BE2C (cell line): ENCODE results near the gene ARSB.
"Not testable (repeated sequence)": the region's sequence is repeated elsewhere in the genome, so short reads cannot be mapped to it uniquely, and the experiment has no call there.

Experiments used
- DNase-seq: peaks from one replicate; pipeline ENCODE4 v3.0.0-alpha.2; 2020
- H3K27me3 ChIP-seq: fragments of 250-450 bp; sonication (Bioruptor Pico); 2 replicates; pipeline ENCODE4 v1.5.1; 2020; ENCODE audit warnings: mild to moderate bottlenecking
- H3K36me3 ChIP-seq: fragments of 250-450 bp; sonication (Bioruptor Pico); 2 replicates; pipeline ENCODE4 v1.5.1; 2020; ENCODE audit warnings: mild to moderate bottlenecking
- H3K4me1 ChIP-seq: fragments of 250-450 bp; sonication (Bioruptor Pico); 2 replicates; pipeline ENCODE4 v1.5.1; 2020
- H3K4me3 ChIP-seq: 2 replicates; pipeline ENCODE4 v1.5.1; 2011; ENCODE audit warnings: low read depth, low read length
- H3K9me3 ChIP-seq: fragments of 250-450 bp; sonication (Bioruptor Pico); 2 replicates; pipeline ENCODE4 v1.5.1; 2020
- TF ChIP-seq, protein P1 (sequence below): IDR thresholded peaks from 2 replicates; pipeline ENCODE4 v1.5.1; 2012; ENCODE audit warnings: mild to moderate bottlenecking, low read depth, low read length

Gene ARSB

DNA sequence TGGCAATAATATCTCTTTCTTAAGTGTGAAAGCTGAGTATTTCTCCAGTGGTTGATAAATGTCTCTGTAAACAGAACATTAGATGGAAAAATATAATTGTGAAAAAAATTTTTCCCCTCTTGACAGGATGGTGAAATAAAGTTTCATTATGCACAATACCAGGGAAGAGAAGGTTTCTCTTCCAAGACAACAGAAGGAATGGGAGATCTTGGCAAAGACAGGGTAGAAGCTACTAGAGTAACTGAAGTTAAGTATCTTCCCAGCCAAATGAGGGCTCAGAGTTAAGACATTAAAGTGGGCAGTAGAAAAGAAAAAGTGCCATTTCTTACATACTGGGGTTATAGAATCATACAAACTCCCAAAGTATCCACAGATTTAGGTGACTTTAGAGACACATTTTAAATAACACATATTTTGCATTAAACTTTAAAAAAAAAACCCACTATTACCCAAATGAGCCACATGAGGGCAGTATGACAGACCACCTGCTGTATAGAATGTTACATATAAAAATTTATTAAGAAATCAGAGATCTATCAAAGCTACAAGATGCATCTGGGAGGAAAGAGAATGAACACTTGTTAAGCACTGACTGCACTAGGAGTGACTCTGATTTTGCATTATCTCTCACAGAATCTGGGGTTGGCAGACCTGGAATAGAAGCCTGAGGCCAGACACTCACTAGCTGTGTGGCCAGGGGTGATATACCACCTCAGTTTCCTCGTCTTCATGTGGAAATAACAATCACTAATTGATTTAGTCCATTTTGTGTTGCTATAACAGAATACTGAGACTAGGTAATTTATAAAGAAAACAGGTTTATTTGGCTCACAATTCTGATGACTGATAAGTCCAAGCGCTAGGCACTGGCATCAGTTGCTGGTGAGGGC, 98.5 kb downstream of the ARSB start:
- TF ChIP-seq, protein P1, sequence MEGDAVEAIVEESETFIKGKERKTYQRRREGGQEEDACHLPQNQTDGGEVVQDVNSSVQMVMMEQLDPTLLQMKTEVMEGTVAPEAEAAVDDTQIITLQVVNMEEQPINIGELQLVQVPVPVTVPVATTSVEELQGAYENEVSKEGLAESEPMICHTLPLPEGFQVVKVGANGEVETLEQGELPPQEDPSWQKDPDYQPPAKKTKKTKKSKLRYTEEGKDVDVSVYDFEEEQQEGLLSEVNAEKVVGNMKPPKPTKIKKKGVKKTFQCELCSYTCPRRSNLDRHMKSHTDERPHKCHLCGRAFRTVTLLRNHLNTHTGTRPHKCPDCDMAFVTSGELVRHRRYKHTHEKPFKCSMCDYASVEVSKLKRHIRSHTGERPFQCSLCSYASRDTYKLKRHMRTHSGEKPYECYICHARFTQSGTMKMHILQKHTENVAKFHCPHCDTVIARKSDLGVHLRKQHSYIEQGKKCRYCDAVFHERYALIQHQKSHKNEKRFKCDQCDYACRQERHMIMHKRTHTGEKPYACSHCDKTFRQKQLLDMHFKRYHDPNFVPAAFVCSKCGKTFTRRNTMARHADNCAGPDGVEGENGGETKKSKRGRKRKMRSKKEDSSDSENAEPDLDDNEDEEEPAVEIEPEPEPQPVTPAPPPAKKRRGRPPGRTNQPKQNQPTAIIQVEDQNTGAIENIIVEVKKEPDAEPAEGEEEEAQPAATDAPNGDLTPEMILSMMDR: peak; percentile 64
- Histone ChIP-seq H3K4me3 (no peak overlapping the region), H3K36me3 (no peaks in the 10 kb centered on the region), H3K9me3 (no peaks in the 10 kb centered on the region), H3K27me3 (no peaks in the 10 kb centered on the region), H3K4me1 (peaks cover 21% of the 10 kb centered on the region)
- no peak for DNase-seq

DNA sequence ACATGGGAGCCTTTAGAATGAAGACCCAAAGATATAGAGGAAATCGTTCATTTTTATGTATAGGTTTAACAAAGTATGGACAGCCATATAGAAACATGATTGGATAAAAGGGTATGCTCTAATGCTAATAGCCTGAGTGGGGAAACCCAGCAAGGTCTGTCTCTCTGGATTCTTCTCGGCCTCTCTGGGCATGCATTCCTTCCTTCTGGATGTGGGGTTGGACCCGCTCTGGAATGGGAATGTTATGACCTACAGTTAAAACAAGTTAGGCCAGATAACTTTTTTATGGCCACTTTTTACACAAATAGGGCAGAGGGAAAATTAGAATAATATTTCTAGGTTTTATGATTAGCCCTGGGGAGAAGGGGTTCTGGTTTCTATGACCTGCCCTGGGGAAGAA, 103.2 kb downstream of the ARSB start:
- Histone ChIP-seq H3K9me3 (no peaks in the 10 kb centered on the region), H3K4me3 (no peak overlapping the region), H3K4me1 (no peaks in the 10 kb centered on the region), H3K27me3 (no peaks in the 10 kb centered on the region), H3K36me3 (no peaks in the 10 kb centered on the region)
- DNase-seq: no peak
- TF ChIP-seq, protein P1: no peak

DNA sequence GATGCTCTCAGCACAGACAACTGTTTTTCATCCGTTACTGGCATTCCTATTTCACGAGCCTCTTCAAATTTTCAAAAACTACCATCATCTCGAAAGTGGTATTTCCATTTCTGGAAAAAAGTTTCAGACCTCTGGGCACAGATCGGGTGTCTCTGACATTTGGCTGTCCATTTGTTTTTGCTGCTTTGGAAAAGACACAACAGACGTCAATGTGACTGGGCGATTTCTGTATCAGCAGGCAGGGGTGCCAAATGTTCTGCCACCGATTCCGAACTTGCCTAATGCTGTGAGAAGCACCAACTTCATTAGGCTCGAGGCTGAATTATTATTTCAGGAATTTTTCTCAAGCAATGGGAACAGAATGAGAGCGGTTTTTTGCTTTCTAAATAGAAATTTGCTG, 105.6 kb downstream of the ARSB start:
- H3K27me3 ChIP-seq: no peaks in the 10 kb centered on the region
- TF ChIP-seq, protein P1: no peak
- no peak overlapping the region for H3K4me3 ChIP-seq
- no peaks in the 10 kb centered on the region for H3K4me1 ChIP-seq
- no peaks in the 10 kb centered on the region for H3K9me3 ChIP-seq
- no peaks in the 10 kb centered on the region for H3K36me3 ChIP-seq
- DNase-seq: no peak

- not testable (repeated sequence) for H3K27me3 ChIP-seq, DNase-seq, H3K9me3 ChIP-seq, H3K4me3 ChIP-seq, H3K36me3 ChIP-seq, H3K4me1 ChIP-seq
Observed at GRCh38 chr5:78866076-78866475, 119.0 kb downstream of the ARSB start.

DNA sequence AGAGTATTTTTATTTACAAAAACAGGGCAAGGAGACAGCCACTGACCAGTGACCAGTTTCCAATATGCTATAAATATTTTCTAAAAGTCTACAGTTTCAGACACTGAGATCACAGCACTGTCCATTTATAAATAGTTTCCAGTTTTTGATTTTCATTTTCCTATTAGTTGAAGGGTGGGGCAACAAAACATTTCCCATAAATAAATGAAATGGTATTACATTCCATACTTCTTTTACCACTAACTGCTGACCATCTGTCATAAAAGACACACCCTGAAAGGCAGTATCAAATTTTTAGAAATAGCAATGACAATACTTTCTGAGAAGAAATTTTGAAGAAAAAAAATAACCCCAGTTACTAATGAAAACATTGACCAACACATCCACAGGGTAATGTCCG, 126.7 kb downstream of the ARSB start:
- Histone ChIP-seq H3K27me3 (no peaks in the 10 kb centered on the region), H3K4me3 (no peak overlapping the region), H3K9me3 (no peaks in the 10 kb centered on the region; the same call in 1 of the 2 replicates), H3K4me1 (no peaks in the 10 kb centered on the region), H3K36me3 (no peaks in the 10 kb centered on the region)
- no peak for DNase-seq
- TF ChIP-seq, protein P1: no peak

DNA sequence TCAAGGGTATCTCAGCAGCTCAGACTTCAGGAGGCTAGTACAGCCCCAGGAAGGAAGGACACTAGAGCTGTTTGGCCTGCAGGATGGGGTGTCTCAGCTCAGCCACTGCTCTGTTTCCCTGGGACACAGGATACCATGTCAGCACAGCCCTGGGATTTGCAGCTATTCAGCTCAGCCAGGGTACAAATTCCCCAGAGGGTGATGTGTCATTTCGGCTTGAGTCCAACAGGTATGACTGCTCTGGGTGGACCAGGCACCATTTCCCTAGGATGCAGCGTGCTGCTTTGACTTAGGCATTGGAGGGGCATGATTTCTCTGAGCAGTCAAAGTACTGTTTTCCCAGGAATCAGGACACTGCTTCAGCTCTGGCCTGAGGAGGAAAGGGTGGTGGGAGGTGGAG, 130.1 kb downstream of the ARSB start:
- H3K4me3 ChIP-seq: no peak overlapping the region
- H3K27me3 ChIP-seq: no peaks in the 10 kb centered on the region
- H3K36me3 ChIP-seq: no peaks in the 10 kb centered on the region
- TF ChIP-seq, protein P1: no peak
- peak; percentile 22 for DNase-seq
- no peaks in the 10 kb centered on the region for H3K4me1 ChIP-seq
- no peaks in the 10 kb centered on the region; the same call in 1 of the 2 replicates for H3K9me3 ChIP-seq

DNA sequence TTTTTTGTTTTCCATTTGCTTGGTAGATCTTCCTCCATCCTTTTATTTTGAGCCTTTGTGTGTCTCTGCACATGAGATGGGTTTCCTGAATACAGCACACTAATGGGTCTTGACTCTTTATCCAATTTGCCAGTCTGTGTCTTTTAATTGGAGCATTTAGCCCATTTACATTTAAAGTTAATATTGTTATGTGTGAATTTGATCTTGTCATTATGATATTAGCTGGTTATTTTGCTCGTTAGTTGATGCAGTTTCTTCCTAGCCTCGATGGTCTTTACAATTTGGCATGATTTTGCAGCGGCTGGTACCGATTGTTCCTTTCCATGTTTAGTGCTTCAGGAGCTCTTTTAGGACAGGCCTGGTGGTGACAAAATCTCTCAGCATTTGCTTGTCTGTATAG, 133.2 kb downstream of the ARSB start:
- H3K36me3 ChIP-seq, DNase-seq, H3K4me3 ChIP-seq, H3K4me1 ChIP-seq, H3K9me3 ChIP-seq, H3K27me3 ChIP-seq: not testable (repeated sequence)
